Activated CD4-positive, alpha-beta T cell treated with anti-CD3 and anti-CD28 coated beads, Interleukin-2, amount 50 U/mL, for 48 hours (primary cell): ENCODE data around the gene MCM6.
"Not testable (repeated sequence)": the region's sequence is repeated elsewhere in the genome, so short reads cannot be mapped to it uniquely, and the experiment has no call there.

Experiments used
- DNase-seq, 2 experiments: peaks; one replicate each; pipeline ENCODE4 v3.0.0-alpha.2; 2020

MCM6 gene

DNA sequence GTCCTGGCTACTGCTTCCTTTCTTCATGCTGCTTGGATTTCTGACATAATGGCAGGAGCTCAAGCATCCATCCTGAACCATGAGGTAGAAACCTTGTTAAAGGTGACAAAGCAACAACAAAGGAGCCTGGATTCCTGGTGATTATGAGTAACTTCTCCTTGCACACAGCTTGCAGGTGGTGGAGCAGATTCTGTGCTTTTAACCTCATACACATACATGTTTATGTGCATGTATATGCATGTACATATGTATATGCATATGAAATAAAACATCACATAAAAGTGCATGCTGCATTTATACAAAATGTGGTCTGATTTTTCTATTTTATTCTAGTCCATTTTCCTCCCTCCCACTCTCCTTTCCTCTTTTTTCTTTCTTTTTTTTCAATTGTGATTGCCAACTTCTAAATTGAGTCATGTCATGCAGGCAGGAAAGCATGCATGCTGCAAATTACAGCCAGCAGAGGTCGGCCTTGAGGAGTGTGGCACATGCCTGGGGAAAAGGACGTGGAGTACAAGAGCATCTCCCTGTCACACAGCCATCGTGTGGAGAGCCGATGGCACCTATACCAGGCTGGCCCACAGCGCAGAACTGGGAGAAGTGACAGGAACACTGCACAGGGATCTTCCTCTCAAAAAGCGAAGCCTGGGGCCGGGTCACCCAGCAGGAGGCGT is 57.2 kb downstream of the MCM6 start:
- peak; percentile 63 to 77 for DNase-seq

DNA sequence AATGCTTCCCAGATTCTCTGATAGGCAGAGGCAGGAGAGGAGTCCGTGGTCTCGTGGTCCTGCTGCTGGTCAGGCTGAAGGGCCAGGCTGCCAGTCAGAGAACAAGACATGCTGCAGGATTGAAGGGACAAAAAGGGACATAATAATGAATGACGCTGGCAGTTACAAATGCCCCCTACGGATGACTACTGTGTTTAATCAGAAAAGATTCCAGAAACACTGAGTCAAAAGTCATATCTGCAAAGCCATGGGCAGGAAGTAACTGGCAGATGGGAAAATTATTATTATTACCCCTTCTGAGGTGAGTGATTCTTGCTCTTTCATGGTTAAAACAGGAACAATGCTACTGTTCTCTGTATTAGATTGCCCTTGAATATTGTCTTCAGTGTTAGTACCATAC is 58.3 kb downstream of the MCM6 start:
- no peak for DNase-seq

DNA sequence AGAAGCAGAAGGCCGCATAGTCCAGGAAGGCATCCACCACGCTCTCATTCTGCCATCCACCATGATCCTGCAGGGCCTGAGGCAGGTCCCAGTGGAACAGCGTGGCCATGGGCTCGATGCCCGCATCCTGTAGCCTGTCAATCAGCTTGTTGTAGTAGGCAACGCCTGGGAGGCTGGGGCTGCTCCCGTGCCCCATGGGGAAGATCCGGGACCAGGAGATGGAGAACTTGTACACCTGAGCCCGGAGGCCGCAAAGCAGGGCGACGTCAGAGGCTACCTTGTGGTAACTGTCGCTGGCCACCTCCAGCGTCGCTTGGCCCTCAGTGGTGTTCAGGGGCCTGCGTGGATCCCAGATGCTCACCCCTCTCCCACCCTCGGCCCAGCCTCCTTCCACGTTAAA is 58.8 kb downstream of the MCM6 start:
- DNase-seq: no peak

DNA sequence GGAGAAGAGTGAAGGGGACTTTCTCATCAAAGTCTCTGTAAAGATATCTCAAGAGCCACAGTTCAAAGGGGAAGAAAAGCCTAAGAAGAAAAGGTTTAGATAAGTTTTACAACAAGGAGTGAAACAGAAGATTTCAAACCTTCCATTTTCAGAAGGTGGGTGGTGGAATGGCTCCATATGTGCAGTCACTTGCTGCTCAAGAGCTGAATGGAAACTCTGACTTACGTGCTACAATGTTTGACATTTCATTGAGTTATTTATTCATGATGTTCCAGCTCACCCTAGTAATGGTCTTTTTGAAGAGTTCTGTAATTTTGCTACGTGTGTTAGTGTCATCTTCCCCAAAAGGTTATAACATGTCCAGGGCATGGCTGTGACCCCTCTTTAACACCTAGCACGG is 61.0 kb downstream of the MCM6 start:
- DNase-seq: no peak

DNA sequence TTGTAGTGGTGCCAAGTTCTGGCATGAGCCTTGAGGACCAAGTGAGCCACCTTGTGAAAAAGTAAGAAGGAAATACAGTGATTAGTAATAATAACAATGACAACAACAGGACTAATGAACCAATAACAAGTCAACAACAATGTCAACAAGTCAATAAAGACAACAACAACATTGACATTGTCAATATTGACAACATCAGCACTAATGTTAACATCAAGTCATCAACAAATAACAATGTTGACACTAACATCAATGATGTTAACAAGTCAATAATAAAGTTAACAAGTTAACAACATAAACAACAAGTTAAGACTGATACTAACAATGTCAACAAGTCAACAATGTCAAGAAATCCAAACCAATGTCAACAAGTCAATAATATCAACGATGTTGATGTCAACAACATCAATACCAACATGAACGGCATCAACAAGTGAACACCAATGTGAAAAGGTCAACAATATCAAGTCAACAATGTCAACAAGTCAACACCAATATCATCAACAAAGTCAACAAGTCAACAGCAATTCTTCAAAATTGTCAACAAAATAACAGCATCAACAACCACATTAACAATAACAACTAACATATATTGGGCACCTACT is 63.2 kb downstream of the MCM6 start:
- DNase-seq: no peak

DNA sequence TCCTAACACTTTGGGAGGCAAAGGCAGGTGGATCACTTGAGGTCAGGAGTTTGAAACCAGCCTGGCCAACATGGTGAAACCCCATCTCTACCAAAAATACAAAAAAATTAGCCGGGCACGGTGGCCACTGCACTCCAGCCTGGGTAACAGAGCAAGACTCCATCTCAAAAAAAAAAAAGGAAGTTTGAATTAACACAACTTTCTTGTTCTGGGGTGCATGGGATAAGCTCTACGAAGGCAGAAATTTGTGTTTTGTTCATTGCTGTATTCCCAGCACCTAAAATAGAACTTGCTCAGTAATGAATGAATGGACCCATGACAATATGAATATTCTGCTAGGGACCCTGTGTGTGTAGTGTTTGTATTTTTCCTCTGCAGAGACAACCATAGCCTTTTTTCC is 68.4 kb downstream of the MCM6 start:
- not testable (repeated sequence) for DNase-seq

DNA sequence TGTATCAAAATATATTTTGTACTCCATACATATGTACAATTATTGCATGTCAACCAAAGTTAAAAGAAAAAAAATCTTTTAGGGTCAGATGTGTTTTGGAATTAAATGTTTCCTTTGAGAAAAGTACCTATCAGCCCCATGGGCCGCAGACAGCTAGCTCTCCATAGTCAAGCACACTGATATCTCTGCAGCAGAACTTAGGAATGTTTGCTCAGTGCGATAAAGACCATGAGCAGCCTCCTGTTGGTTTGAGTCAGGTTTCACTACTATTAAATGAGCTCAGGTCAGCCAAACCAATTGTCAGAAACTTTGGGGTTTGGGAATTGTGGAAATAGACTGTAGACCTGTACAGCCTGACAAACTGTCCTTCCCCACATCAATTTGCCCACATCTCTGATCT is 73.0 kb downstream of the MCM6 start:
- no peak for DNase-seq

DNA sequence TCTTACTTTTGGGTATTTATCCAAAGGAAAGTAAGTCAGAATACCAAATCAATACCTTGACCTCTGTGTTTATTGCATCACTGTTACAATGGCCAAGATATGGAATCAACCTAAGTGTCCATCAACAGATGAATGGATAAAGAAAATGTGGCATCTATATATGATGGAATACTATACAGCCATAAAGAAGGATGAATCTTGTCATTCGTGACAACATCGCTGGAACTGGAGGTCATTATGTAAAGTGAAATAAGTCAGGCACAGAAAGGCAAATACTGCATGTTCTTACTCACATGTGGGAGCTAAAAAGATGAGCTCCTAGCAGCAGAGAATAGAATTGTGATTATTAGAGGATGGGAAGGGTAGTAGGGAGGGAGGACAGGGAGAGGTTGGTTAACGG is 73.9 kb downstream of the MCM6 start:
- no peak for DNase-seq

DNA sequence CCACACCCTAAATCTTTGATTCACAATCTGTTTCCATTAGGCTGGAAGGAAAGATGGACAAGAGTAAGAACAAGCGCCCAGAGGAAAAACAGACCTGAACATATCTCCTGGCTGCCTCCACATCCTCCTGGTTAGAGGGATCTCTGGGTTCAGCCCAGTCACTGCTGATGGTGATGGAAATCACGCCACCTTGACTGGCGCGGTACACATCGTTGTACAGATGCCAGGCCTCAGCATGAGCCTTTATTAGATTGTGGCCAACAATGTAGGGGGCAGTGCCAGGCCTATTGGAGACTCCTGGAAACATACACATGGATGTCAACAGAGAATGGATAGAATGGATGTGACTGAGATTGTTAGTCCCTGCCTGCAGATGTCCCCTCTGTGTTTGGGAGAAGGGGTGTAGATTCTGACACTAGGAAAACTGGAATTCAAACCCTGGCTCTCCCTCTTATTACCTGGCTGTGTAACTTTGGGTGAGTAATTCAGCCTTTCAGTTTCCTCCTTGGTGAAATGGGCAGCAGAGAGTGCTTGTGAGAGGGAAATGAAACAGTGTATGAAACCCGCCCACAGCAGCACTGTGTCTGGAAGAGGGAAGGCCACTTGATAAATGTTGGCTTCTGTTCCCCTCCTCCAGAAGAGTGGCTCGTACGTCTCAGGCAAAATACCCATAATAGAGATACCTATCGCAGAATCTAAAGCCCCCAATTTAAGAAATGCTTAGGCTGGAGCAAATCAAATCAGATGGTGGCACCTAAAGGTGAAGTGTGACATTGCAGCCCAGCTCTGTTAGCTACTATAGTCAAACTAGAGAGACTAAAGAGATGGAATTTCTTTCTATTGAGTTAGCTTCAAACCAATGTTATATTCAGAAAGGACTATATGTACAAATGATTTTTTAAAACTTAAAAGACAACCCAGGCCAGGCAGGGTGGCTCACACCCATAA is 75.5 kb downstream of the MCM6 start:
- no peak for DNase-seq

DNA sequence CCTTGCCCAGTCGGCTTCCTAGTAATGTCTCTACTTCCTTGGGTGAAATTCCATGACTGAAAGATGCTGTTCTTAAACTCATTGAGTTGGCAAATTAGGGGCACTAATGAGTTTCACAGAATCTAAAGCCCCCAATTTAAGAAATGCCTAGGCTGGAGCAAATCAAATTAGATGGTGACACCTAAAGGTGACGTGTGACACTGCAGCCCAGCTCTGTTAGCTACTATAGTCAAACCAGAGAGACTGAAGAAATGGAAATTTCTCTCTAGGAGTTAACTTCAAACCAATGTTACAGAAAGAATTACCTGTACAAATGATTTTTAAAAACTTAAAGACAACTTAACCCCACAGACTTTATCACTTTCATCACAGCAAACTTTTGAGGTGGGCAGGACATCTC is 76.5 kb downstream of the MCM6 start:
- no peak for DNase-seq

DNA sequence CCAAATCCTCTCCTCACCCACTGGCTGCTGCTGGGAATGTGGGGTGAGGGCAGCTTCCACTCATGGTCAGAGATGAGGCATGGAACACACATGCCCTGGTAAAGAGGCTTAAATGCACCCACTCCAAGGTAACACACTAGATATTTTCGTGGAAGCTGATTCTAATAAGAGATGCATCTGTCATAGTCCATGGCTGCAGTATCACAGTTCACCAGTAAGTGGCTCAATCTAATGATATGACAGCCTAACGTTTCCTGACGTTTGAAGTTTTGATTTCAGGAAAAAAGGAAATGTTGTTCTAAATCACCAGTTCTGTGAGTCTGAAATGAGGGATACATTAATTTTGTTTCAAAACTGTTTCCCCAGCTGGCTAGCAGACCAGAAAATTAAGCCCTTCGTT is 77.5 kb downstream of the MCM6 start:
- no peak for DNase-seq

DNA sequence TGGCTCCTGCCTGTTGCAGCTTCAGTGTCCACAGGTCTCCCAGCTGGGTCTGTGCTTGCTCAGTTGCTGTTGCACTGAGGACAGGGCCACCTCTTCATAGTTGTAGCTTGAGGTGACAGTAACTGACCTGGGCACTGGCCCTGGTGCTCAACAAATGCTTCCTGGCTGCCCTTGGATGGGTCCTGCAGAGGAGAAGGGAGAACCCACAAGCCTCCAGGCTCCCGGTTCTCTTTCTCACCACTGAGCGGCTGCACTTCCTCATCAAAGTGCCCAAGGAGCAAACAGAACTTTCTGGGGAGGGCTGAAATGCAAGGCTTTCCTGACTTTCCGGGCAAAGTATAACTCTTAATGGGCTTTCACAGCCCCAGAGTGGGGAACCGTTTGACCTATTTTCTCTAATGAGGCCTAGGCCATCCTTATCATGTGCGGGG is 78.0 kb downstream of the MCM6 start:
- DNase-seq: no peak

DNA sequence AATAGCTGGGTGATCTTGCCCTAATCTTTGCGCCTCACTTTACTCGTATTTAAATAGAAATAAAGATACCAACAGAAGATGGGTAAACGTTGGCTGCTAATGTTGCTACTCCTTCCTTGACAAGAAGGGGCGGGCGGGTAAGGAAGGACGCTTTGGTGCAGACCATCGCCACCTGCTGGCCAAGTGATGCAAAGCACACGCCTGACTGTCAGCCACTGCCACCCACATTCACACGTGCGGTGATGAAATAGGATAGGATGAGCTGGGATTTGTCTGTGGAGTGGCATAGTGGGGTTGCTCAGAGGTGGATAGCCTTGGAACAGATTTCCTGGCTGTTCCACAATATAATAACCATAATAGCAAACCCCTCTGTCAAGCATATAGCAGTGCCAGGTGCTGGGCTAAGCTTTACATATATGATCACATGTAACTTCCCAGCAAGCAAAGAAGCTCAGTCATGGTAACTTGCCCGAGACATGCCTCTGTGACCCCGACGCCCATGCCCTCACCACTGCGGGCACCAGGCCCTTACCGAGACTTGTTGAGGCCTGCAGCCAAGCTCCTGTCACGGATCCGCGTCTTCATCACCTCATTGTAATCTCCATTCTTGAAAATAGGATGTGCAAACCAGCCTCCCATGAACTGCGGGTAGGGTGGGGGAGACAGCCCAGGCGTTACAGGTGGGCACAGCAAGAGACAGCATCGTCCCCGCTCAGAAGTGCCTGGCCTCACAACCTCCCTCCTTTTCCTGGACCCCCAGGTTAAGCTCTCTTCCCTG is 78.6 kb downstream of the MCM6 start:
- peak; percentile 82 to 87 for DNase-seq

DNA sequence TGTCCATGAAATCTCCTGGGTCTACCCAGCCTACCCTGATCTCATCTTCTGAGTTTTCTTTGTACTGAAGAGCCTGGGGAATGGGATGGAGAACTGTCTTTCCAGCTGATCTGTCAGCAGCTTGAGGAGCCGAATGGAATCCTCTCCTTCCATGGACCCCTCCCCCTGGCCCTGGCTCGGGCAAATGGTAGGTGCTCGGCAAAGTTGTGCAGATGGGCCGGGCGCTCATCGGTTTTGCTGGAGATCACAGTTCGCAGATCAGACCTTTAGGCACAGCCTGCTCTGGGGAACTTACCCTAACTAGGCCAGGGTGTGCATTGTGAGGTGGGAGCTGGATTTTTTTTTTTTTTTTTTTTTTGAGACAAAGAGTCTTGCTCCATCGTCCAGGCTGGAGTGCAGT is 79.6 kb downstream of the MCM6 start:
- no peak for DNase-seq

DNA sequence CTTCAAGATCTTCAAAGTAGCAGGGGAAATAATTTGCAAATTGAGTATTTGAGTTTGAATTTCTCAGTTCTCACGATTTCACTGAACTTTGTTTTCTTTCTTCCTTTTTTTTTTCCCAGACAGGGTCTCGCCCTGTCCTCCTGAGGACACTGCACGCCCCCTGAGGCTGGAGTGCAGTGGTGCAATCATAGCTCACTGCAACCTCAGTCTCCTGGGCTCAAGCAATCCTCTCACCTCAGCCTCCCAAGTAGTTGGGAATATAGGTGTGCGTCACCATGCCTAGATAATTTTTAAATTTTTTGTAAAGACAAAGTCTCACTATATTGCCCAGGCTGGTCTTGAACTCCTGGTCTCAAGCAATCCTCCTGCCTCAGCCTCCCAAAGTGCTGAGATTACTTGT is 80.6 kb downstream of the MCM6 start:
- DNase-seq: not testable (repeated sequence)

DNA sequence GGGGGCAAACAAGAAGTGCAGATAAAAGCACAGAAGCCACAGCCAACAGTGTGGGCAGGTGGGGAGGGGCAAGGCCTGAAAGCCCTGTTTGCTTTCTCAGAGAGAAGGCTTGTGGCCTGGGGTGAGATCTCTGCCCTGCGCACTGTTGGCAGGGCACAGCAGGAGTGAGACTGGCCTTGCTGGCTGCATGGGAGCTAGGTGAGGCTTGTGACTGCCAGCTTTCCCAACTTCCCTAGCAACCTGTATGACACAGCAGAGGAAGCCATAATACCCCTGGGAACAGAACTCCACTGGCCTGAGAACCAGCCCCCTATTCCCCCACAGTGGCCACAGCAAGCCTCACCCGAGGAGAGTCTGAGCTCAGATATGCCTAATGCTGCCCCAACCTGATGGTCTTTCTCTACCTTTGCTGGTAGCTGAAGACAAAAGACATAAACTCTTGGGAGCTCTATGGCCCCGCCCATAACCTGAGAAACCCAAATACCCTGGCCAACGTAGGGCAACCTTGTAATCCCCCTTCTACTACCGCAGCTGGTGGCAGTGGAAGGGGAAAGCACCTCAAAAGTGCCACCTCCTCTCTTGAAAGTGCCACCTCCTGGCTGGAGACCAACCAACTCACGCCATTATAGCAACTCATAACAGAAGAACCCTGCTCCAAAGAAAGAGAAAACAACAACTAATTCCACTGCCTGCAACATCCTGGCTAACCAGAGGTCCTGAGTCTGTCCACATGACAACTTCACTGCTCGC is 83.7 kb downstream of the MCM6 start:
- DNase-seq: no peak

DNA sequence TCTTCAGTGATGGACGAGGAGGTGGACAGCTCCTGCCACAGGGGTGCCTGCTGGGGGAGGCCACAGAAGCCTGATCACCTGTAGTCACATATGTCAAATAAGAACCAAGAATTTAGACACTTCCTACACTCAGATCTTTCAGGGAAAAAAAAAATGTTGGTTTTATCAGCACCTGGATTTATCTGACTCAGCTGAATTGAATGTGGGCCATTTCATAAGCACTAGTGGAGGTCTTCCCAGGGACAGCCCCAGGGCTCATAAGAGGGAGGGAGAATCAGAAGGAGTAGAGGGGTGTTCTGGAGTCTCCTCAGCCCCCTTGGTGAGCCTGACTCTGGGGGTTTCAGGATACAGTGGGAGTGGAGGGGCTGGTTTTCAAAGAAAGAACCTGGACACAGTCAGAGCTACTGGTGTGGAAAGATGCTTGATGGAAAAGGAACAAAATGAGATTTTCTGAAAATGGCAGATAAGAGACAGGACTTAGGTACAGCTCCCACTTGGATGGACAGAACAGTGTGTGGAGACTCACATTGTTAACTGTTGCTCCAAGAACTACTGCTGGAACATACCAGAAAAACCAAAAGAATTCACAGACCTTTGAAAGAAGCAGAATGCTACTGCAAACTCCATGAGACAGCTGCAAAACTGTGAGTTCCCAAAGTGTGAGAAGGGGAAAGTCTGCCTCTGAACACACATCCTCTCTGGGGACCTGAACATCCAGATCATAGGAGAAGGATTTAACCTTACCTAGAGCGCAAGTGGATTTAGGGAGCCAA is 84.6 kb downstream of the MCM6 start:
- DNase-seq: no peak

DNA sequence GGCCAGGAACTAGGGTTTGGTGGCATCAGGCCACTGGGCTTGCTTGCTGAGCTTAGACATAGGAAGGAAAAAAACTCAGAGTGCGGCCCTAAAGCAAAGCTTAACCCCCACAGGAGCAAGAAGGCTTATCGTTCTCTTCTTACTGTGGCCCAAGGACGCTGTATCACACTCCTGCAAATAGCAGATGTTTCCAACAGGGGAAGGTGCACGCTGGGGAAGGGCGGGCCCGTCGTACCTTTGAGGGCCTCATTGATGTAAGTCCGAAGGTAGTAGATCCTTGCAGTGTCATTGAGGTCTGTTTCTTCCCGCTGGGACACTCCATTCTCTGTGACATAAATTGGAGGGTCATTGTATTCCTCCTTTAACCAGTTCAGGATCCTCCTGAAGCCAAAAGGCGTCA is 85.8 kb downstream of the MCM6 start:
- DNase-seq: no peak
